ENCODE measurements around the gene WDCP.

Gene WDCP

DNA sequence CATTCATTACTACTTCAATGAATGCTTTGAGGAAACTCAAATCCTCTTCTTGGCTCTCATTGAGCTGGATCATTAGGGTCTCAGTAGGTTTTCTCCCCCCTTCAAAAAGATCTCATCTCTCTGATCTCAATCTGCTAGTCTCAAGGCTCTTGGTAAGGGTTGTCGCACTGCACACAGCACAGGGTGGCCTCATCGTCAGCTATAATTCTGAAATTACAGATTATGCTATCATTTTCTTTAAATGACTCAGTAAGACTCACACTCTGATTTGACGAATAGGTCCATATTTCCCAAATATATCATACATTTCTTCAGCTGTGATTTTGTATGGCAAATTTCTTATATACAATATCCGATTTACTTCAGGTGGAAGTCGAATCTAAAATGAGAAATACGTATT is 26.6 kb upstream of the WDCP start:
- DNase-seq, result no peak
- H3K27ac ChIP-seq (ENCODE audit: low read length), result no peak overlapping the region
- peaks cover 49% of the 10 kb centered on the region for H3K79me2 ChIP-seq (ENCODE audit: low read length)
- H3K4me3 ChIP-seq (ENCODE audit: low read length), result no peak overlapping the region
- H3F3A ChIP-seq (ENCODE audit: insufficient read depth, low read length), result peaks cover 14% of the 10 kb centered on the region
- no peak overlapping the region for H3K9ac ChIP-seq (ENCODE audit: low read length)
- no peaks in the 10 kb centered on the region for H3K36me3 ChIP-seq (replicated peaks; ENCODE audit: insufficient read depth, low read length)
- H3K4me2 ChIP-seq (ENCODE audit: low read depth, low read length), result no peak overlapping the region
- no peak overlapping the region for H2AFZ ChIP-seq (ENCODE audit: low read length)
- TF ChIP-seq CTCF (IDR thresholded peaks at IDR 0.05; ENCODE audit: low read length) (no peak), EZH2phosphoT487 (IDR thresholded peaks at IDR 0.05; ENCODE audit: low read length) (no peak), EZH2 (optimal IDR thresholded peaks at IDR 0.05; ENCODE audit: low read depth, low read length) (no peak)
- H3K4me1 ChIP-seq (ENCODE audit: low read length), result peaks cover 13% of the 10 kb centered on the region
- H3K27me3 ChIP-seq (replicated peaks; ENCODE audit: insufficient read depth, low read length), result no peaks in the 10 kb centered on the region
- H4K20me1 ChIP-seq (ENCODE audit: insufficient read depth, low read length), result no peaks in the 10 kb centered on the region
- H3K9me2 ChIP-seq (replicated peaks; ENCODE audit: insufficient read depth, low read length), result no peaks in the 10 kb centered on the region
- no peaks in the 10 kb centered on the region for H3K9me3 ChIP-seq (replicated peaks; ENCODE audit: insufficient read depth, low read length)

- TF ChIP-seq EZH2phosphoT487 (IDR thresholded peaks at IDR 0.05; ENCODE audit: low read length), result no peak
- TF ChIP-seq EZH2 (optimal IDR thresholded peaks at IDR 0.05; ENCODE audit: low read depth, low read length), result no peak
- no peak for TF ChIP-seq CTCF (IDR thresholded peaks at IDR 0.05; ENCODE audit: low read length)
- no peak overlapping the region for H3K9ac ChIP-seq (ENCODE audit: low read length)
- peaks cover 10% of the 10 kb centered on the region for H3F3A ChIP-seq (ENCODE audit: insufficient read depth, low read length)
- no peaks in the 10 kb centered on the region for H3K9me2 ChIP-seq (replicated peaks; ENCODE audit: insufficient read depth, low read length)
- H3K79me2 ChIP-seq (ENCODE audit: low read length), result peaks cover 49% of the 10 kb centered on the region
- DNase-seq, result no peak
- H3K27me3 ChIP-seq (replicated peaks; ENCODE audit: insufficient read depth, low read length), result no peaks in the 10 kb centered on the region
- no peaks in the 10 kb centered on the region for H3K36me3 ChIP-seq (replicated peaks; ENCODE audit: insufficient read depth, low read length)
- H3K27ac ChIP-seq (ENCODE audit: low read length), result no peak overlapping the region
- no peak overlapping the region for H3K4me2 ChIP-seq (ENCODE audit: low read depth, low read length)
- peaks cover 6% of the 10 kb centered on the region; the same call in 1 of the 2 replicates for H3K4me1 ChIP-seq (ENCODE audit: low read length)
- H3K9me3 ChIP-seq (replicated peaks; ENCODE audit: insufficient read depth, low read length), result no peaks in the 10 kb centered on the region
- H3K4me3 ChIP-seq (ENCODE audit: low read length), result no peak overlapping the region
- H2AFZ ChIP-seq (ENCODE audit: low read length), result no peak overlapping the region
- H4K20me1 ChIP-seq (ENCODE audit: insufficient read depth, low read length), result no peaks in the 10 kb centered on the region
These were observed 25.1 kb upstream of the WDCP start for GRCh38 chr2:24072259-24072658.

GRCh38 chr2:24065341-24065740 is 18.1 kb upstream of the WDCP start:
- Histone ChIP-seq H4K20me1 (ENCODE audit: insufficient read depth, low read length) (no peaks in the 10 kb centered on the region), H3K9ac (ENCODE audit: low read length) (no peak overlapping the region), H3F3A (ENCODE audit: insufficient read depth, low read length) (no peaks in the 10 kb centered on the region), H3K9me3 (replicated peaks; ENCODE audit: insufficient read depth, low read length) (no peaks in the 10 kb centered on the region), H3K27ac (ENCODE audit: low read length) (no peak overlapping the region), H3K27me3 (replicated peaks; ENCODE audit: insufficient read depth, low read length) (no peaks in the 10 kb centered on the region), H3K4me1 (ENCODE audit: low read length) (no peaks in the 10 kb centered on the region), H3K36me3 (replicated peaks; ENCODE audit: insufficient read depth, low read length) (0 out of 2 replicates have a peak, but pooled peaks cover 2% of the 10 kb centered on the region), H3K9me2 (replicated peaks; ENCODE audit: insufficient read depth, low read length) (no peaks in the 10 kb centered on the region), H3K4me2 (ENCODE audit: low read depth, low read length) (no peak overlapping the region), H3K79me2 (ENCODE audit: low read length) (no peaks in the 10 kb centered on the region), H2AFZ (ENCODE audit: low read length) (no peak overlapping the region), H3K4me3 (ENCODE audit: low read length) (no peak overlapping the region)
- DNase-seq, result no peak
- TF ChIP-seq EZH2 (optimal IDR thresholded peaks at IDR 0.05; ENCODE audit: low read depth, low read length), result no peak
- TF ChIP-seq EZH2phosphoT487 (IDR thresholded peaks at IDR 0.05; ENCODE audit: low read length), result no peak
- no peak for TF ChIP-seq CTCF (IDR thresholded peaks at IDR 0.05; ENCODE audit: low read length)

All from MM.1S (cell line).